ENCODE measurements around the gene CLEC18A. TPM values are rescaled to one million over a fixed set of nuclear protein-coding genes. Genes with fewer than 3 reads are reported as not detected.
A peak's percentile ranks its signal among the peaks of the same experiment; 100 is the strongest.
"Not testable (repeated sequence)": the region's sequence is repeated elsewhere in the genome, so short reads cannot be mapped to it uniquely, and the experiment has no call there.

CLEC18A gene
- total RNA-seq (2022) (2.2 and 3.6 TPM in 2 replicates), Bru-seq, nascent RNA (percentile 35 among the genes with signal in this experiment), BruChase-seq, experiment 1, labeled RNA remaining after a 6-hour chase (percentile 43 among the genes with signal in this experiment), BruChase-seq, experiment 2, labeled RNA remaining after a 2-hour chase (percentile 41 among the genes with signal in this experiment)
- long read RNA-seq, partial matches to known transcripts, result 2 of 2 reads
- long read RNA-seq, other reads (novel, unspliced or antisense), result 0 of 2 reads

GRCh38 chr16:69951017-69951671 is at the start of gene CLEC18A:
Gene CLEC18A (plus strand): TSS chr16:69951334. CDS start chr16:69951367, 33 bp downstream.
- H3K4me3 Mint-ChIP-seq (ENCODE audit: low read depth, unreplicated experiment); DNase-seq; H3K27me3 Mint-ChIP-seq (ENCODE audit: unreplicated experiment); intact Hi-C loops (cut with micrococcal nuclease; ENCODE audit: unreplicated experiment); H3K27ac Mint-ChIP-seq (ENCODE audit: unreplicated experiment); H3K9me3 Mint-ChIP-seq (ENCODE audit: low read depth, unreplicated experiment); CTCF ChIA-PET; H3K4me1 Mint-ChIP-seq (ENCODE audit: low read depth, unreplicated experiment); H3K36me3 Mint-ChIP-seq (ENCODE audit: insufficient read depth, unreplicated experiment); BruUV-seq (replicated peaks): not testable (repeated sequence)

GRCh38 chr16:69903865-69904415 is 47.2 kb upstream of the CLEC18A start:
- intact Hi-C loops (cut with micrococcal nuclease; ENCODE audit: unreplicated experiment), result no loop called here
- no peaks in the 10 kb centered on the region for H3K4me1 Mint-ChIP-seq (ENCODE audit: low read depth, unreplicated experiment)
- H3K36me3 Mint-ChIP-seq (ENCODE audit: insufficient read depth, unreplicated experiment), result no peaks in the 10 kb centered on the region
- CTCF ChIA-PET, result no interaction called here
- no peaks in the 10 kb centered on the region for H3K27me3 Mint-ChIP-seq (ENCODE audit: unreplicated experiment)
- H3K27ac Mint-ChIP-seq (ENCODE audit: unreplicated experiment), result no peak overlapping the region
- H3K4me3 Mint-ChIP-seq (ENCODE audit: low read depth, unreplicated experiment), result no peak overlapping the region
- H3K9me3 Mint-ChIP-seq (ENCODE audit: low read depth, unreplicated experiment), result no peaks in the 10 kb centered on the region
- no peak for TF ChIP-seq CTCF (IDR thresholded peaks at IDR 0.05; ENCODE audit: unreplicated experiment)
- DNase-seq, result no peak
- no TSS peak for BruUV-seq (replicated peaks)

- Mint-ChIP-seq H3K4me3 (ENCODE audit: low read depth, unreplicated experiment) (no peak overlapping the region), H3K4me1 (ENCODE audit: low read depth, unreplicated experiment) (no peaks in the 10 kb centered on the region), H3K27me3 (ENCODE audit: unreplicated experiment) (no peaks in the 10 kb centered on the region), H3K9me3 (ENCODE audit: low read depth, unreplicated experiment) (no peaks in the 10 kb centered on the region), H3K27ac (ENCODE audit: unreplicated experiment) (no peak overlapping the region), H3K36me3 (ENCODE audit: insufficient read depth, unreplicated experiment) (no peaks in the 10 kb centered on the region)
- DNase-seq, result no peak
- CTCF ChIA-PET, result no interaction called here
- BruUV-seq (replicated peaks), result no TSS peak
- intact Hi-C loops (cut with micrococcal nuclease; ENCODE audit: unreplicated experiment), result no loop called here
- TF ChIP-seq CTCF (IDR thresholded peaks at IDR 0.05; ENCODE audit: unreplicated experiment), result no peak
These were observed 46.5 kb upstream of the CLEC18A start for GRCh38 chr16:69904495-69905170.

GRCh38 chr16:69905171-69905555 is 46.0 kb upstream of the CLEC18A start:
- H3K4me1 Mint-ChIP-seq (ENCODE audit: low read depth, unreplicated experiment), result no peaks in the 10 kb centered on the region
- H3K9me3 Mint-ChIP-seq (ENCODE audit: low read depth, unreplicated experiment), result no peaks in the 10 kb centered on the region
- H3K4me3 Mint-ChIP-seq (ENCODE audit: low read depth, unreplicated experiment), result no peak overlapping the region
- no peaks in the 10 kb centered on the region for H3K36me3 Mint-ChIP-seq (ENCODE audit: insufficient read depth, unreplicated experiment)
- intact Hi-C loops (cut with micrococcal nuclease; ENCODE audit: unreplicated experiment), result no loop called here
- DNase-seq, result no peak
- no peaks in the 10 kb centered on the region for H3K27me3 Mint-ChIP-seq (ENCODE audit: unreplicated experiment)
- no peak overlapping the region for H3K27ac Mint-ChIP-seq (ENCODE audit: unreplicated experiment)
- TF ChIP-seq CTCF (IDR thresholded peaks at IDR 0.05; ENCODE audit: unreplicated experiment), result no peak
- no TSS peak for BruUV-seq (replicated peaks)
- CTCF ChIA-PET, result no interaction called here

All from Calu3 (cell line).